Hepatocyte (in vitro differentiated cells): ENCODE measurements around the gene ST8SIA6. TPM values are rescaled to one million over a fixed set of nuclear protein-coding genes. Genes with fewer than 3 reads are reported as not detected.
"Not testable (repeated sequence)": the region's sequence is repeated elsewhere in the genome, so short reads cannot be mapped to it uniquely, and the experiment has no call there.

Source experiments
- DNase-seq: peaks from one replicate; pipeline ENCODE4 v3.0.0-alpha.2; 2016; ENCODE audit warnings: low spot score
- H2AFZ ChIP-seq: fragments of 200-600 bp; sonication (generic); 2 replicates; pipeline ENCODE4 v1.6.0; 2016; ENCODE audit warnings: antibody characterized with exemption, mild to moderate bottlenecking
- H3K27ac ChIP-seq: fragments of 200-600 bp; sonication (generic); 2 replicates; pipeline ENCODE4 v1.5.1; 2016; ENCODE audit warnings: mild to moderate bottlenecking
- H3K27me3 ChIP-seq: fragments of 200-600 bp; sonication (generic); 2 replicates; pipeline ENCODE4 v1.6.1; 2016
- H3K36me3 ChIP-seq: fragments of 200-600 bp; sonication (generic); replicated peaks from 2 replicates; pipeline ENCODE4 v1.5.1; 2016; ENCODE audit warnings: low read depth; ENCODE audit not compliant: insufficient read depth
- H3K4me1 ChIP-seq: fragments of 200-600 bp; sonication (generic); 2 replicates; pipeline ENCODE4 v1.5.1; 2016; ENCODE audit warnings: mild to moderate bottlenecking, moderate library complexity; ENCODE audit not compliant: insufficient read depth
- H3K4me2 ChIP-seq: fragments of 200-600 bp; sonication (generic); 2 replicates; pipeline ENCODE4 v1.6.0; 2016
- H3K4me3 ChIP-seq: fragments of 200-600 bp; sonication (generic); 2 replicates; pipeline ENCODE4 v1.5.1; 2016; ENCODE audit warnings: mild to moderate bottlenecking
- H3K79me2 ChIP-seq: fragments of 200-600 bp; sonication (generic); 2 replicates; pipeline ENCODE4 v1.6.0; 2017; ENCODE audit warnings: mild to moderate bottlenecking
- H3K9me2 ChIP-seq: fragments of 200-600 bp; sonication (generic); replicated peaks from 2 replicates; pipeline ENCODE4 v1.6.0; 2017; ENCODE audit warnings: mild to moderate bottlenecking; ENCODE audit not compliant: insufficient read depth
- H3K9me3 ChIP-seq: fragments of 200-600 bp; sonication (generic); 2 replicates; pipeline ENCODE4 v1.5.1; 2016; ENCODE audit warnings: low read depth, mild to moderate bottlenecking
- H4K20me1 ChIP-seq: fragments of 200-600 bp; sonication (generic); 2 replicates; pipeline ENCODE4 v1.6.0; 2016; ENCODE audit warnings: mild to moderate bottlenecking; ENCODE audit not compliant: insufficient read depth, poor library complexity, severe bottlenecking
- CTCF ChIP-seq: fragments of 200-600 bp; sonication (generic); IDR thresholded peaks from 2 replicates; pipeline ENCODE4 v1.5.1; 2016; ENCODE audit warnings: antibody characterized with exemption, mild to moderate bottlenecking; ENCODE audit not compliant: poor library complexity
- EZH2 ChIP-seq: fragments of 200-600 bp; sonication (generic); IDR thresholded peaks from 2 replicates; pipeline ENCODE4 v1.6.1; 2016; ENCODE audit warnings: antibody characterized with exemption, mild to moderate bottlenecking, borderline replicate concordance
- EZH2phosphoT487 ChIP-seq: fragments of 200-600 bp; sonication (generic); IDR thresholded peaks from one replicate; pipeline ENCODE4 v1.6.1; 2018; ENCODE audit warnings: antibody characterized with exemption, mild to moderate bottlenecking, low read depth, moderate library complexity; ENCODE audit not compliant: unreplicated experiment, severe bottlenecking
- WGBS: methylation state at CpG from one replicate; pipeline ENCODE4 v1.1.6; 2016; ENCODE audit warnings: low lambda C conversion rate; ENCODE audit errors: missing lambda C conversion rate; 5-methylcytosine and 5-hydroxymethylcytosine counted together
- polyA plus RNA-seq: library from polyadenylated mRNA; unstranded; fragments of >200 nt; fragmentation: Nextera tagmentation; extraction: Ambion mirVana; gene quantifications from 2 replicates; pipeline ENCODE4 v1.2.1, GENCODE V29; 2016
- total RNA-seq: library from RNA; depleted of rRNA; stranded (reverse); fragments of >200 nt; gene quantifications from 2 replicates; pipeline ENCODE4 v1.2.3, GENCODE V29; 2014

Gene ST8SIA6
- total and polyA plus RNA-seq, 2 experiments from 2014 or later, result 0.10 TPM; not detected in 1

- no peaks in the 10 kb centered on the region for H3K9me2 ChIP-seq
- WGBS, result 67% methylated on average over 2 of the region's 2 CpGs
- H3K27me3 ChIP-seq, result peaks cover 10% of the 10 kb centered on the region
- no peak overlapping the region for H3K4me3 ChIP-seq
- H3K4me2 ChIP-seq, result no peak overlapping the region
- no peaks in the 10 kb centered on the region for H3K79me2 ChIP-seq
- no peaks in the 10 kb centered on the region for H4K20me1 ChIP-seq
- no peaks in the 10 kb centered on the region for H3K4me1 ChIP-seq
- H2AFZ ChIP-seq, result no peak overlapping the region
- no peaks in the 10 kb centered on the region for H3K36me3 ChIP-seq
- no peak for DNase-seq
- TF ChIP-seq EZH2phosphoT487 (no peak), EZH2 (no peak), CTCF (no peak)
- H3K27ac ChIP-seq, result no peak overlapping the region
- H3K9me3 ChIP-seq, result no peaks in the 10 kb centered on the region
Observed at GRCh38 chr10:17444388-17444714, 10.0 kb downstream of the ST8SIA6 start.

GRCh38 chr10:17443707-17444387 is 10.5 kb downstream of the ST8SIA6 start:
- Histone ChIP-seq H3K4me2 (no peak overlapping the region), H3K9me3 (no peaks in the 10 kb centered on the region), H4K20me1 (no peaks in the 10 kb centered on the region), H3K4me3 (no peak overlapping the region), H3K36me3 (no peaks in the 10 kb centered on the region), H3K4me1 (no peaks in the 10 kb centered on the region), H3K27ac (no peak overlapping the region), H3K27me3 (peaks cover 10% of the 10 kb centered on the region), H3K79me2 (no peaks in the 10 kb centered on the region), H2AFZ (no peak overlapping the region), H3K9me2 (no peaks in the 10 kb centered on the region)
- 61% methylated on average over 11 of the region's 11 CpGs for WGBS
- no peak for DNase-seq
- TF ChIP-seq EZH2phosphoT487 (no peak), EZH2 (no peak)

- H3K27me3 ChIP-seq, result peaks cover 10% of the 10 kb centered on the region
- H3K36me3 ChIP-seq, result no peaks in the 10 kb centered on the region
- H3K27ac ChIP-seq, result peak overlapping the region; percentile 11
- H3K9me2 ChIP-seq, result no peaks in the 10 kb centered on the region
- DNase-seq, result no peak
- TF ChIP-seq EZH2phosphoT487 (no peak), EZH2 (no peak), CTCF (no peak)
- H3K4me1 ChIP-seq, result no peaks in the 10 kb centered on the region
- H4K20me1 ChIP-seq, result no peaks in the 10 kb centered on the region
- H3K4me3 ChIP-seq, result no peak overlapping the region
- H2AFZ ChIP-seq, result no peak overlapping the region
- 67% methylated on average over 1 of the region's 1 CpG for WGBS
- no peaks in the 10 kb centered on the region for H3K79me2 ChIP-seq
- no peak overlapping the region for H3K4me2 ChIP-seq
- no peaks in the 10 kb centered on the region for H3K9me3 ChIP-seq
Observed at GRCh38 chr10:17438583-17438982, 15.8 kb downstream of the ST8SIA6 start.

GRCh38 chr10:17436578-17436977 is 17.8 kb downstream of the ST8SIA6 start:
- WGBS, result 98% methylated on average over 2 of the region's 2 CpGs
- H3K9me3 ChIP-seq, H3K4me2 ChIP-seq, H3K27me3 ChIP-seq, H4K20me1 ChIP-seq, H3K36me3 ChIP-seq, H3K4me3 ChIP-seq, H3K27ac ChIP-seq, H2AFZ ChIP-seq, H3K4me1 ChIP-seq, H3K79me2 ChIP-seq, DNase-seq, H3K9me2 ChIP-seq: not testable (repeated sequence)
